SU-DHL-6 (cell line): Measurements from ENCODE around the gene ZAR1L.
A peak's percentile ranks its signal among the peaks of the same experiment; 100 is the strongest.

Experiments used
- H2AFZ ChIP-seq: fragments of 200-600 bp; sonication (generic); 2 replicates; pipeline ENCODE4 v1.6.1; 2014; ENCODE audit warnings: low read depth, mild to moderate bottlenecking, moderate library complexity, mixed read lengths, antibody characterized with exemption, low read length; ENCODE audit not compliant: severe bottlenecking
- H3F3A ChIP-seq: fragments of 200-600 bp; shearing (Covaris generic); 2 replicates; pipeline ENCODE4 v1.6.0; 2016; ENCODE audit warnings: antibody characterized with exemption, mild to moderate bottlenecking; ENCODE audit not compliant: insufficient read depth
- H3K27ac ChIP-seq: fragments of 200-600 bp; sonication (generic); 2 replicates; pipeline ENCODE4 v1.5.1; 2016; ENCODE audit warnings: low read depth, mild to moderate bottlenecking, low read length, moderate library complexity, mixed read lengths
- H3K27me3 ChIP-seq: fragments of 200-600 bp; sonication (generic), shearing (Covaris generic); 2 replicates; pipeline ENCODE4 v1.6.0; 2014; ENCODE audit warnings: mild to moderate bottlenecking, low read length
- H3K36me3 ChIP-seq: fragments of 200-600 bp; sonication (generic); 2 replicates; pipeline ENCODE4 v1.6.1; 2014; ENCODE audit warnings: mild to moderate bottlenecking, low read length, mixed read lengths
- H3K4me2 ChIP-seq: fragments of 300-600, 200-600 bp; shearing (Covaris generic), sonication (generic); 2 replicates; pipeline ENCODE4 v1.6.0; 2014; ENCODE audit warnings: low read length, low read depth, mild to moderate bottlenecking; ENCODE audit not compliant: poor library complexity, severe bottlenecking
- H3K4me3 ChIP-seq: fragments of 200-600 bp; sonication (generic); 2 replicates; pipeline ENCODE4 v1.5.1; 2014; ENCODE audit warnings: antibody characterized with exemption, low read length, mild to moderate bottlenecking, mixed read lengths; ENCODE audit not compliant: insufficient read depth, poor library complexity, severe bottlenecking
- H3K79me2 ChIP-seq: fragments of 200-600 bp; sonication (generic); 2 replicates; pipeline ENCODE4 v1.6.1; 2014; ENCODE audit warnings: mild to moderate bottlenecking, low read length, moderate library complexity; ENCODE audit not compliant: insufficient read depth
- H3K9ac ChIP-seq: fragments of 200-600 bp; sonication (generic); 2 replicates; pipeline ENCODE4 v1.7.0; 2014; ENCODE audit warnings: mild to moderate bottlenecking, low read length
- H3K9me2 ChIP-seq: fragments of 200-600 bp; sonication (generic); replicated peaks from 2 replicates; pipeline ENCODE4 v1.6.1; 2014; ENCODE audit warnings: low read length; ENCODE audit not compliant: insufficient read depth
- H3K9me3 ChIP-seq: fragments of 200-600 bp; sonication (generic); 2 replicates; pipeline ENCODE4 v1.6.1; 2014; ENCODE audit warnings: low read length, mixed read lengths; ENCODE audit not compliant: insufficient read depth
- H4K20me1 ChIP-seq: fragments of 200-600 bp; sonication (generic); 2 replicates; pipeline ENCODE4 v1.6.1; 2014; ENCODE audit warnings: low read depth, mild to moderate bottlenecking, antibody characterized with exemption, low read length, moderate library complexity, mixed read lengths
- CTCF ChIP-seq: fragments of 200-600 bp; sonication (generic); IDR thresholded peaks from one replicate; pipeline ENCODE4 v1.5.1; 2017; ENCODE audit warnings: antibody characterized with exemption, mild to moderate bottlenecking, low read length, moderate library complexity; ENCODE audit not compliant: insufficient read depth, poor library complexity, severe bottlenecking
- EZH2phosphoT487 ChIP-seq: fragments of 200-600 bp; sonication (generic), shearing (Covaris generic); conservative IDR thresholded peaks from 2 replicates; pipeline ENCODE4 v1.6.1; 2018; ENCODE audit warnings: mild to moderate bottlenecking, antibody characterized with exemption, low read length, moderate library complexity, mixed read lengths

ZAR1L gene

GRCh38 chr13:32267836-32268439 lies 47.2 kb downstream of the ZAR1L start:
- Histone ChIP-seq H3K36me3 (no peaks in the 10 kb centered on the region), H3K9ac (no peak overlapping the region), H3K9me2 (no peaks in the 10 kb centered on the region), H2AFZ (no peak overlapping the region), H3K4me2 (no peak overlapping the region), H3K27ac (no peak overlapping the region), H3K9me3 (no peaks in the 10 kb centered on the region), H3K4me3 (no peak overlapping the region), H4K20me1 (no peaks in the 10 kb centered on the region), H3K79me2 (no peaks in the 10 kb centered on the region), H3K27me3 (no peaks in the 10 kb centered on the region), H3F3A (no peaks in the 10 kb centered on the region)
- TF ChIP-seq EZH2phosphoT487 (no peak), CTCF (peak; percentile 45)

- Histone ChIP-seq H4K20me1 (no peaks in the 10 kb centered on the region), H3K27me3 (no peaks in the 10 kb centered on the region), H3K9me2 (no peaks in the 10 kb centered on the region), H3K4me3 (no peak overlapping the region), H3K79me2 (no peaks in the 10 kb centered on the region), H3K9me3 (no peaks in the 10 kb centered on the region), H3K27ac (no peak overlapping the region), H3F3A (no peaks in the 10 kb centered on the region), H3K36me3 (no peaks in the 10 kb centered on the region), H2AFZ (no peak overlapping the region), H3K9ac (no peak overlapping the region), H3K4me2 (no peak overlapping the region)
- TF ChIP-seq EZH2phosphoT487 (no peak), CTCF (no peak)
Observed at GRCh38 chr13:32266130-32266529, 49.0 kb downstream of the ZAR1L start.

GRCh38 chr13:32265726-32266125 lies 49.4 kb downstream of the ZAR1L start:
- H3K79me2 ChIP-seq = no peaks in the 10 kb centered on the region
- TF ChIP-seq EZH2phosphoT487 = no peak
- no peak for TF ChIP-seq CTCF
- H3K9ac ChIP-seq = no peak overlapping the region
- no peaks in the 10 kb centered on the region for H3K9me3 ChIP-seq
- no peak overlapping the region for H3K4me2 ChIP-seq
- H3K4me3 ChIP-seq = no peak overlapping the region
- H4K20me1 ChIP-seq = no peaks in the 10 kb centered on the region
- no peaks in the 10 kb centered on the region for H3K36me3 ChIP-seq
- no peak overlapping the region for H2AFZ ChIP-seq
- no peaks in the 10 kb centered on the region for H3K9me2 ChIP-seq
- no peaks in the 10 kb centered on the region for H3F3A ChIP-seq
- H3K27me3 ChIP-seq = no peaks in the 10 kb centered on the region
- no peak overlapping the region for H3K27ac ChIP-seq
